HG02798 (cell line): ENCODE results near the gene DHRS7B.

Experiments used
- ATAC-seq: cut with Tn5 transposase; IDR thresholded peaks from one replicate; pipeline ENCODE4 v1.9.1; 2021; ENCODE audit warnings: mild to moderate bottlenecking; ENCODE audit not compliant: unreplicated experiment, poor library complexity

DHRS7B gene

DNA sequence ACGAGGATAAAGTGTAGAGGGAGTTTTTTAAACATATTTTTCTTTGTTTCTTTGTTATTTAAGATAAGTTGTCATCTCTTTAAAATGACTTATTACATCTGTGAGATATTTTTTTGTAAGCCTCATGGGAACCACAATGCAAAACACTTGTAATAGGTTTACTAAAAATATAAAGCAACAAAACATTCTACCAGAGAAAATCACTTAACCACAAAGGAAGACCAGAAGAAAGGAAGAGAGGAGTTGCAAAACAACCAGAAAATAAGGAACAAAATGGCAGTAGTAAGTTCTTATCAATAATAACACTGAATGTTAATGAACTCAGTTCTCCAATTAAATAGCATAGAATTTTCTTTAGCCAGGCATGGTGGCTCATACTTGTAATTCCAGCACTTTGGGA, 22.9 kb downstream of the DHRS7B start:
- ATAC-seq = no peak

DNA sequence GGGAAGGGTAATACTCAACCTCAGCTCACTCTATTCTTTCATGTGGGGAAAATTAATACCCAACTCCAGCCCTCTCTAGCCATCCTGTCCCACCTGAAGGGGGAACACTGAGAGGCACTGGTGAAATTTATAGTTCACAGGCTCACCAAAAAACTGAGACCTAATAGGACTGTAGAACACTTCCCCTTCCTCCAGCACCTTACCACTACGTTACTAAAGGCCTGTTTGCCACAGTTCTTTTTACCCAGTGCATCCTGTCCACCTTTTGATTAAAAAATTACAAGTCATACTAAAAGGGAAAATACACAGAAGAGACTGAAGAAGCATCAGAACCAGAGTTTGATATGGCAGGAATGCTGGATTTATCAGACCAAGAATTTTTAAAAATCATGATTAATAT, 26.0 kb downstream of the DHRS7B start:
- no peak for ATAC-seq

DNA sequence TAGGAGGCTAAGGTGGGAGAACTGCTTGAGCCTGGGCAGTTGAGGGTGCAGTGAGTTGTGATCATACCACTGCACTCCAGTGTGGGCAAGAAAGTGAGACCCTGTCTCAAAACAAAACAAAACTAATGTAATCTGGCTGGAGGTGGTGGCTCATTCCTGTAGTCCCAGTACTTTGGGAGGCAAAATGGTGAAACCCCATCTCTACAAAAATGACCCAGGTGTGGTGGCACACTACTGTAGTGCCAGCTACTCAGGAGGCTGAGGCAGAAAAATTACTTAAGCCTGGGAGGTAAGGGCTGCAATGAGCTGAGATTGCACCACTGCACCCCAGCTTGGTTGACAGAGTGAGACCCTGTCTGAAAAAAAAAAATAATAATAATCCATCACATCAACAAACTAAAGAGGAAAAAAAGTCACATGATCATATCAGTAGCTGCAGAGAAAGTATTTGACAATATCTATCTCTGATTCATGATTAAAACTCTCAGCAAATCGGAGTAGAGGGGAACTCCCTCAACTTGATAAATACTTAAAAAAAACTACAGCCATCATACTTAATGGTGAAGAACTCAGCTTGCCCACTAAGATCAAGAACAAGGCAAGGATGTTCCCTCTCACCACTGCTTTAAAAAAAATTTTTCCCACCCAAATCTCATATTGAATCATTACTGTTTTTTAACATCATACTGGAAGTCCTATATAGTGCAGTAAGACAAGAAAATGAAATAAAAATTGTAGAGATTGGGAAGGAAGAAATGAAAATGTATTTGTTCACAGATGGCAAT, 31.0 kb downstream of the DHRS7B start:
- no peak for ATAC-seq

GRCh38 chr17:21160401-21160800, 33.6 kb downstream of the DHRS7B start:
- no peak for ATAC-seq

GRCh38 chr17:21161498-21162393, 35.0 kb downstream of the DHRS7B start:
- no peak for ATAC-seq

DNA sequence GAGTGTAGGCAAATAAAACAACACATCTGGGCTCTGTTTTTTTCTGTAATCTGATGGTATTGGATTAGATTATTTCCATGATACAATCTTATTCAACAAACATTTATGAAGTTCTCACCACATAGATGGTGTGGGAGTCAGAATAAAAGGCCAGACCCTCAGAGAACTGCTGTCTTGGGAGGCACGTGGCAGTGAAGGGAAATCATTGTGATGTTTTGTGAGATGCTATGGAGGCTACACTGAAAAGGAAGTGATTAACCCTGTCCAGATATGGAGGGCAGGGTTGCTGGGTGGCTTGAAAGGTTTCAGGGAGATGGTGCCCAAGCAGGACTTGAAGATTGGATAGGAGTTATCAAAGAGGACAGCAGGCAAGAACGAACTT, 35.6 kb downstream of the DHRS7B start:
- ATAC-seq = no peak

- no peak for ATAC-seq
Measured at GRCh38 chr17:21163101-21163500, 36.3 kb downstream of the DHRS7B start.

DNA sequence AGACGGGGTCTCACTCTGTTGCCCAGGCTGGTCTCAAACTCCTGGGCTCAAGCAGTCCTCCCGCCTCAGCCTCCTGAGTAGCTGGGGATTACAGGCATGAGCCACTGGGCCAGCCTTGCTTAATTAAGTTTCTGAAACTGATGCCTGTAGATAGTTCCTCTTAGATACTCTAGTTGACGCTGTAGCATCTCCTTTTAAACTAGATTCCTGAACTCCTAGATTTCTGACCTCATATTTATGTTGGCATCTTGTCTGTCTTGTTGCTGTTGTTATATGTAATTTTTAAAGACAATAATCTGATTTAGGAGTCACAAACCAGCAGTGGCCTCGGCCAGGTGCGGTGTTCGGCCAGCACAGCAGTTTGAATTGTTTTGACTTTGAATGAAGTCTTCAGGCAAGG, 37.5 kb downstream of the DHRS7B start:
- no peak for ATAC-seq

DNA sequence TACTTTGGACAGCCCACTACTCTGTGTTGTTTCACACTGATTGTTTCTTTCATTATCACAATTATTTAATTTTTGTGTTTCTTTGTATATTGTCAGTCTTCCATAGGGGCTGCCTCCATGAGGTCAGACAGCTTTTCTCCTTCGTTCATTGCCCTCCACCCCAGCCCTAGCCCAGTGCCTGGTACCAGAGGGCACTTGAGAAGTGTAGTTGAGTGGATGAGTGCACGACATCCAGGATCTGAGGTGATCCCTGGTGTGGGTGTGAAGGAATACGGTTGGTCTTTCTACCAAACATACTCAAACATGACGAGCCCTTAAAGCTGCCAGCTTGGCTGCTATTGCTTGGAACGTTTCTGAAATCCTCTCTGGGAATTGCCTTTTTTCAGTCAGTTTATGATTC, 37.9 kb downstream of the DHRS7B start:
- no peak for ATAC-seq

GRCh38 chr17:21165922-21166594, 39.3 kb downstream of the DHRS7B start:
- ATAC-seq = no peak

DNA sequence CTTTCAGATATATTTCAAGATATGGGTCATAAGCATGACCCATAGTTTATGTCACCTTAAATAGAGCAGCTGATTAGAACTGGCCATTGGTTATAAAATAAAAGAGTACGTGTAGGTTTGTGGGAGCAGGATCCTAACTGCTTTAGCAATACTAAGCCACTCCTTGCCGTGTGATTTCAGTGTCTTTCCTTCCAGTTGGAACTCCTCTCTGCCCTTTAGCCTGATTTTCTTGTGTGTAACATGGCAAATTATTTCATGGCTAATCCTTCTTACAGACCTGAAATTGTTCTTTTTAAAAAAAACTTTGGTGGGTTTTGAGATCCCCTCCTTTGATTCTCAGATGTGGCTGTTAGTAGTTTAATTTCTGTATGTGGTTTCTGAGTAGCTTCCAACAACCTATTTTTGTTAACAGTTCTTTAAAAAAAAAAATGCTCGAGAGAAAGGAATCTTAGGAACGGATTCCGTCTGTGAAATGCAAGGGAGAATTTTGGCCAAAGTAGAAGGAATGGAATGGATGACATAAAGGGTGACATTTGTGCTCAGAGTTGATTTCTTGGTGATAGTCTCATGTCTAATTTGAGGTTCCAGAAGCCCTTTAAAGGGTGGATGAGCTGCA, 39.9 kb downstream of the DHRS7B start:
- ATAC-seq = no peak

DNA sequence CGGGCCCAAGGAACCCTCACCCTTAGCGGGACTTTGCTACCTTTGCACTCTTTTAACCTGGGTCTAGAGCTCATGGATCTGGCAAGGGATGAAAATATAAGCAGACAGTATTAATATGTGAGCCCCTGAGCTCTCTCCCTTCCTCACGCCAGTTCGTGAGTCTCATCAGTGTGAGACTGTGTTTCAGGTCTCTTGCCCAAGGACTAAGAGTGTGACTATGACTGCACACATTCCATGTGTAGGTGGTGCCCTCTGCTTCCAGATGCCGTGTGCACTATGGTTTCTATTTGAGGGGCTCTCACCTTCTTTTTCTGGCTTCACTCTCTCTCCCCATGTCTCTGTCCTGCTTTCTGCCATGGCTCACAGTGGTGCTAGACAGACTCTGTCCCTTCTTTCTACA, 40.5 kb downstream of the DHRS7B start:
- no peak for ATAC-seq

- ATAC-seq = no peak
Measured at GRCh38 chr17:21168555-21168865, 41.7 kb downstream of the DHRS7B start.

GRCh38 chr17:21169496-21169895, 42.7 kb downstream of the DHRS7B start:
- ATAC-seq = no peak

- no peak for ATAC-seq
Measured at GRCh38 chr17:21170809-21171208, 44.0 kb downstream of the DHRS7B start.

DNA sequence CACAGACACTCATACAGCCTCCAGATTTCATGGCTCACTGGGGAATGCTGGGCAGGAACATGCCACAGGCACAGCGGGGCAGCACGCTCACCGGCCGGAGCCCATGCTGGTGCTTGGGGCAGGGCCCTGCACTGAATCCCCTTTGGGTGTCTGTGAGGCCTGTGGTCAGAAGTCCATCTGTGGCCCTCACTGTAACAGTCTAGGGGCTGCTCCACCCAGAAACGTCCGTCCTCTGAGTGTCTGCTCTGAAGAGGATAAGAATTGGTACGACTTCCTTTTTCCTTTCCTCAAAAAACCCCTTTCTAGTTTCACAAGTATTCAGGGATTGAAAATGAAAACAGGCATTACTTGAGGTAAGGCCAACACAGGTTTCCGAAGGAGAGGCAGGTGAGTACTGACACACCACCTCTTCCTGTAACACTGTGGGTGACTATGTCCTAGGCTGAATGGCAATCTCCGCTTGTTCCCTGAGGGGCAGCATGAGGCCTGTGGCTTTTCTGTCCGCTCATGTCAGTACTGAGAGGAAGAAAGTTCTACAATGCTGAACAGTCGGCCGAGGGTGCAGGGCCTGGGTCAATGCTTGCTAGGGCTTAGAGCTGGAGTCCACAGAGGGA, 44.7 kb downstream of the DHRS7B start:
- ATAC-seq = peak; percentile 79

GRCh38 chr17:21171970-21172510, 45.3 kb downstream of the DHRS7B start:
- no peak for ATAC-seq

DNA sequence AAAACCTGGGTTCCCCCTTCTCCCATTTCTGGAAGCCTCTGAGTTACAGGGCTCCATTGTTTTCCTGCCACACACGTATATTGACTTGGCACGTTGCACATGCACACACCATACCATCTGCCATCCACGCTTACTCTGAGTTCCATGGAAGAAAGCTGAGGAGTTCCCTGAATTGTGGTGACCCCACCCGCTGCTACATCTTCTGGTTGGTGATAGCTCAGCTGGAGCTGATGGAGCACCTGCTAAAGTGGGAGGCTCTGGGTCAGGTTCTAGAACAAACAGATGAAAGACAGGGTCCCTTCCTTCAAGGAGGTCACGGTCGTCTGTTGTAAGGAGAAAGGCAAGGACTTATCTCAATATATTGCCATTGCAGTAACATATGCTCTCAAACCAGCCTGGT, 46.1 kb downstream of the DHRS7B start:
- ATAC-seq = no peak

- no peak for ATAC-seq
Measured at GRCh38 chr17:21173543-21173942, 46.8 kb downstream of the DHRS7B start.

DNA sequence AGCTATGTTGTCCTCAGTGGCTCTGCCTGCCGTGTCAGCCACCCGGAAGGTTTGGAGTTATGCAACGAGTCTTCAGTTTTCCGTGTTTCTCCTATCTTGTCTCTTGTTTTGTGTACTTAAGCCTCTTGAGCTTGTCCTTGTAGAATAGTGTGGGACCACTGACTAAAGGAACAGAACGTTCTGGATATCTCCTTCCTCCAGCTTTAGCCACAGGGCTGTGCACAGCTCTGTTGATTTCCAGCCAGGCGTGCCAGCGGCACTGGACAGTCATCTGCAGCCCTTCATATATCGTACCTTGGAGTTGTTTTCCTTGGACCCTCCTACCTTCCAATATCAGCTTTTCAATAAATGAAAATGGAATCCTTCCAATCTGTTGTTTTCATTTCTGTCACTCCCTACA, 47.4 kb downstream of the DHRS7B start:
- ATAC-seq = no peak
